NCI-H1092 treated with DMSO at 0.1 percent for 48 hours (cell line): ENCODE data around the gene GEMIN8.

ENCODE experiments used
- DNase-seq: peaks from one replicate; lab custom pipeline; 2025; lab: John Stamatoyannopoulos, UW

GEMIN8 gene

DNA sequence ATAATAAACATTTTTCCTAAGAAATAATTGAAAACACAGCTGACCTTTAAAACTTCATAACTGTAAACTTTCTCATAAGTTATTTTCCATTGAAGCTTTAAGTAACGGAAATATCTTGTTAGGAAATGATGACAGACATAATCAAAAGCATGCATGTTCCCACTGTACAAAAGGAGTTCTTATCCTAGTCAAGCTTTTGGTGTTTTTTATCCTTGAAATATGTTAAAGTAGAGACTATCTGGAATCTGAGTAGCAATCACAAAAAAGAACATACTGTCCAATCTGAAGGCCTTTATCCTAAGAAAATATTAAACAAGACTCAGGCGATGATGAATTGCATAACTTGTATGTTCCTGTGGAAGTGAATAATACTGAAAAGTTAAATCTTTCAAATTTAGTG, 14.4 kb downstream of the GEMIN8 start:
- no peak for DNase-seq

DNA sequence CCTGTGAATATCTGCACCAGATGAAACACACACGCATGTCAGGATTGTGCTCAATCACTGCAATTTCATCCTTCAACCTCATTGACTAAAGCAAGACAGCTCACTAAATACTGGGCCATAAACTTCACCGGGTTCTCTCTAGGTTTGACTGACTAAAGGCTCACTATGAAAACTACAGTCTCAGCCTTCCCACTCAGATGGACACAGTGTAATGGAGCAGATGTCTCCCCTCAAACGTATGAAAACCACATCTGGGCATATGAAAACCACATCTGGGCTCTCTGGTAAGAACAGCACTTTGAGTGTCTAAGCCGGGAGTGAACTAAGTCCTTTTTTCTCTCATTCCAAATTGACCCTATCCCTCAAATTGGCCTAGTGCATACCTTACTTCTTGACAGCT, 15.2 kb downstream of the GEMIN8 start:
- no peak for DNase-seq

DNA sequence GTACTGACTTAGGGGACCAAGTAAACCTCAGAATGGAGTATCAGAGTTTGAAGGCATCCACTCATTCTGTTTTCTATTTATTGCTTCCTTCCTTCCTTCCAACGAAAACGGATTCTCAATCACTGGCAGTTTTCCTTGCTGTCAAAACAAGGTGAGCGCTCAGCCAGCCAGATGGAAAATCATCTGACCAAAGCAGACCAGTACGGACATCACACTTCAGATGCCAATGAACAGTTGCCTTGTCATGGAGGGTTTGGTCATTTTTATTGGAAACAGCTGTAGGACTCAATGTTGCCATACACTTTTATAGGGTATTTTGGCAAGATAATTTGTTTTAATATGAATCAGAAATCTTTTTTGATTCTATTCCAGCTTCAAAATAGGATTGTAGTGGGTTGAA, 16.6 kb downstream of the GEMIN8 start:
- DNase-seq = no peak

DNA sequence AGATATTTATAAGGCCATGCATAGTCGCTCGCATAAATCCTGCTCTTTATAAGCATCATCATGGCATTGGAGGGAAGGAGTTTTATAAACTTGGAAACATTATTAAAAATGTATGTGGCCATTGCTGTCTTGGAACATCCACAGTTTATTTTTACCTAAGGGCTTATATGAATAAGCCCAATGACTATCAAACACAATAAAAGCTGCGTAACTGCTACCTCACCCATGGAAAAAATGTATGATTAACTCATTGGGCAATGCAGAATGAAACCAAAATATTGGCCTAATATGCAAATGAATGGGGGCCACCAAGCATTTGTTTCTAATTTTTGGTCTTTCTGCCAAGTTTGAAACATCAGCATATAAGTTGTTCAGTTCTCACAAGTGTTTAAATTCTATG, 19.1 kb downstream of the GEMIN8 start:
- DNase-seq = no peak

DNA sequence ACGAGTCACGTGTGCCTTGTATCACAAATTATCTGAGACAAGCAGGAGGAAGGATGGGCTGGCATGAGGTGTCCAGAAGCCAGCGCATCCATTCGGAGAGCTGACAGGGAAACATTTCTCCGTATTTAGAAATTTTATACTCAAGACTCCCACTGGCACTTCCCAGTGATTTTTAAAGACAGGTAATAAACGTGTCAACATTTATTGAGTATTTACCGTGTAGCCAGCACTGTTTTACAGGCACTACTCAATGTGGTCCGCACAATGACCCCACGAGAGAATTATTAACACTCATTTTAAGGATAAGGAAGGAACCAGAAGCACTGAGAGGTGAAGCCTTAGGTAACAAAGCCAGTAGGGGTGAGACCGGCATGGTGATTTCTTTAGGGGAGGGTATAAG, 23.2 kb downstream of the GEMIN8 start:
- no peak for DNase-seq

DNA sequence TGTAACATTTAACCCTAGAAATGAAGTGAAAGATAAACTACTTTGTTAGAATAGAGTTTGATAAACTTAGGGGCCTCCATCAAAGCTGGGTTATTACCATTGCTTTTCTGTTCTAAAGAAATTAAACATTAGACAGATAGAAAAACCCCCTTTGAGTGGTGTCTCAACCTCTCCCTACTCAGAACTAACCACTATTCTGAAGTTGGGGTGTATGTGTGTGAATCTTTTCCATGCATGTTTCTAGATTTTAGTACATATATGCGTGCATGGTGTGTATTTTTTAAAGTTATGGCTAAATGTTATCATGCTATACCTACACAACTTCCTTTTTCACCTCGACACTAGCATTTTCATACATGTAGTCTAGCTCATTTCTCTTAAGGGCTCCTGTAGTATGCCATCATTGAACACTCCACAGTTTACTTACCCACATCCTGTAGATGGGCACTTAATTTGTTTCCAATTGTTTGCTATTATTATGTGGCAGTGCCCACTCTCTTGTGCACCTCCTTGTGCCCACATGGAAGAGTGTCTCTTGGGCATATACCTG, 25.7 kb downstream of the GEMIN8 start:
- DNase-seq = no peak

DNA sequence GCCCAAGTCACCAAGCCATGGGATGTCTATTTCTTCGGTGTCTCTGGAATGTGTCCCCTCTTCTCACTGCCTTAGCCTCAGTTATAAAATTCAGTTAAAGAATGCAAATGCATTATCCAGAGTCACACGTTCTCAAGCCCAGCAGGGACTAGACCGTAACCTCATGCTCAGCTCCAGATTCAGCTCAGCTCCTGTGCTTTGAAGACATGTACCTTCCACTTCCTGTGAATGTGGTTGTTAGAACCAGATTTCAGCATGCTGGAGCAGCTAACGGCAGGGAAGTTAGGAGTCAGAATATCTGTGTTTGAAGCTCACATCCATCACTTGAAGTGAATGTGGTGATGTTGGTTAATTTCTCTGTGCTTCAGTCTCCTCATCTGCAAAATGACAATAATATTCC, 26.7 kb downstream of the GEMIN8 start:
- DNase-seq = no peak

DNA sequence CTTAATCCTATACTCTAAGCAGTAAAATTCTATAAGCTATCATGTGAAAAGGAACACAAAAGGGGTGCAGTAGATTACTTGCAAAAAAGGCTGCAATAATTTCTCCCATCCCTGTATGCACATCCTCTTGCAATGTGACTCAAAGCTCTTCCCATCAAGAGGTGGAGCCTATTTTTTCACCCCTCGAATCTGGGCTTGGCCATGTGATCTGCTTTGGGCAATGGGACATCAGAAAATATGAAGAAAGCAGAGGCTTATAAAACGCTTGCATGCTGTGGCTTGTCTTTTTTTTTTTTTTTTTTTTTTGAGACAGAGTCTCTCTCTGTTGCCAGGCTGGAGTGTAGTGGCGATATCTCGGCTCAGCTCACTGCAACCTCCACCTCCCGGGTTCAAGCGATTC, 33.0 kb downstream of the GEMIN8 start:
- DNase-seq = no peak

DNA sequence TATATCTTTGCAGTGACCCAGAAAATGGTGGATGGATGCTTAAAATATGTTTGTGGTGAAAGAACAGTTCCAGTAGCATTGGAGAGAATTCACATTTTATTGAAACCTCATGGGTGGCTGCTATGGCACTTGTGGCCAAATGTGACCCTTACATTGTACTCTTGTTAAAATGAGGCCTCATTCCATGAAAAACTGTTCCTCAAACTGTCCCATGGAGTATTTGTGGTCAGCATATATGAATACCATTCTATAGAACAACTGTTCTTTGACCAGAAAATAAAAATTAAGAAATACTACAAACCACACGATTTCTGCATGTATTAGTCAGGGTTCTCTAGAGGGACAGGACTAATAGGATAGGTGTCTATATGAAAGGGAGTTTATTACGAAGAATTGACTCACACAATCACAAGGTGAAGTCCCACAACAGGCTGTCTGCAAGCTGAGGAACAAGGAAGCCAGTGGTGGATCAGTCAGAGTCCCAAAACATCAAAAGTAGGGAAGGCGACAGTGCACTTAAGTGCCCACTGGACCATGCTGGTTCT, 35.1 kb downstream of the GEMIN8 start:
- DNase-seq = no peak

DNA sequence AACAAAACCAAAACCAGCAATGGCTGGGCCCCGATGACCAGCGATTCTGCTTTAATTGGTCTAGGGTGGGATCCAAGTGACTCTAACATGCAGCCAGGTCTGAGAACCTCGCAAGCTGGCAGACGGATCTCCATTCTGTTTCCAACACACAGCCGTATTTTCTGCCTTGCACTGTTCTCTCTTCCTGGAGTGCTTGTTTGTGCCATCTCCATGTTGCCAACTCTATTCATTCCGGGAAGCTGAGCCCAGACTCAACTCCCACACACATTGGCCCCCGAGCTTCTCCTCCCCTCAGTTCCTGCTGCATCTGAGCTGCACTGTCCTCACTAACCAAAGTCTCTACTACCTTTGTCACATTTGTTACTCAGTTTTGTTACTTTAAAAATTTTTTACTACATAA, 35.6 kb downstream of the GEMIN8 start:
- DNase-seq = no peak

DNA sequence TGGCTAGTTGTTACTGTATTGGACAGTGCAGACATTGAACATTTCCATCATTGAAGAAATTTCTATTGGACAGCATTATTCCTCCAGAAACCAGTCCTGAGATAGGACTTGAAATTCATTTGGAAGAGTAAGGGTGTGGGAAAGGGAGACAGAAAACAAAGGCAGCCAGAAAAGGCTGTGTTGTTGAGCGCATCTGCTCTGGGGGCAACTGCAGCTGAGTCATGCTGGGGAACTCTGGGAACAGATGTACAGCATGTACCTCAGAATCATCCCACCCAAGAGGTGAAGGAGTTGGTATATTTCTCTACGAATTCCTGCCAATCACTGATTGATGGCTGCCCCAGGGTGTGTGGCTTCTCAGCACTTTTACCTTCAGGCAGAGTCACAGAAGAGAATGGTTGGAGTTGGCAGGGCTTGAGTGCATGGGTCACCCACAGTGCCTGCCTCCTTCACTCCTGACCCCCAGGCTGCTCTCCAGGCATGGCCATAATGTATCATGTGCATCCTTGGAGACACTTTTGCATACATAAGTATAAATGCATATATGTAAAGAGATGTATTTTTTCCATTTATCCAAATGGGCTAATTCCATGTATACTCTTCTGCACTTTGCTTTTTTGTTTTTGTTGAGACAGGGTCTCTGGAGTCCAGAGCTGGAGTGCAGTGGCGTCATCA, 39.4 kb downstream of the GEMIN8 start:
- no peak for DNase-seq

DNA sequence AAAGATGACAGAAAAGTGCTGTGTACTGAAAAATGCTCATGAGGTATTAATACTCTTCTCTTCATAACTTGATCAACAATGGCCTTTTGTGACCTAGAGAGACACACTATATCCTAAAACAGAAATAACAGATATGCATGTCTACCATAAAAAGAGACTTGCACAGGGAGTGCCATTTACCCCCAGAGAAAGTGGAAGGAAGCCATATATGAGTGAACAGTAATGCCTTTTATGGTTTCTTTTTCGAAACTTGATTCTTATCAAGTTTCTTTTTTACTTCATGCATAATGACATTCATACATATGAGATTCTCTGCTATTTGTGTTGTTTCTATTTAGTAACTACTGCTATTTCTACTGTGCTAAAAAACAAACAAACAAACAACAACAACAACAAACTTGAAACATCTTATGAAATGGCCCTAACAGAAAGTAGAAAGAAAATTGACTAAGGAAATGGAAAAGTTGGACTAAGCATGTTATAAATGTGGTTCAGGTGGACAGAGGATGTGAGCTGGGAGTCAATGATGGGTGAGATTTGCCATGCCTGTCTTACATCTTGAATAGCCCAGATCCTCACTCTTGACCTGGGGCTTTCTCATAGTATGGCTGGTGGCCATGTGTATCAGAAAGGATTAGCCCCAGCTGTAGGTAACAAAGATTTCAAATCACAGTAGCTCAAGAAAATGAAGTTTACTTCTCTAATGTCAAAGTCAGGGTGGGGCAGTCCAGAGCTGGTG, 43.8 kb downstream of the GEMIN8 start:
- no peak for DNase-seq

DNA sequence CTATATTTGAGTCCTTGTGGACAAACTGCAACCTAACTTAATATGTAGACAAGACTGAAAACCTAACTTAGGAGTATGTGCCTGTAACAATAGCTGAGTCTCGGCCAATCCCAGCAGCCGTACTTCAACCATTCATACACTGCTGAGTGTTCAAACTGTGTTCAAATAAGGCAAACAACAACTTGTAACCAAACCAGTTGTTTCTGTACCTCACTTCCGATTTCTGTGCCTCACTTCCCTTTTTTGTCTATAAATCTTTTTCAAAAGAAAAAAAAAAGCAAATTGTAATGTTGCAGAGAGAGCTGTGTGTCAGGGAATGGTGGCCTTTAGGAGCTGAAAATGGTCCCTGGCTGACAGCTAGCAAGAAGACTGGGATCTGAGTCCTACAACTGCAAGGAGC, 46.0 kb downstream of the GEMIN8 start:
- no peak for DNase-seq

DNA sequence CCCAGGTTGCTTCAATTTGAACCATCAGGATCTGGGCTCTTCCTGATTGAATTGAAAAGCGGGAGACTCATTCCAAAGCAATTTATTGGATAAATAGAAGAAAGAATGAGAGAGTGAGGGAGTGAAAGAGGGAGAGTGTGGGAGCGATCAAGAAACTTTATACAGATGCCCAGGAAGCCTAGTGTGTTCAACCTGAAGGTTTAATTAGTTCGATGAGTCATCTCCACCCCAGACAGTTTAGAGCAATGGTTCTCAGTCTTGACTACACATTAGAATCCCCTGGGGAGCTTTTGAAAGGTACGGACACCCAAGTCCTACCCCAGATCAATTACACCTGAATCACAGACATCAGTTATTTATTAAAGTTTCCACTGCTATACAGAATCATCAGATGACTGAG, 61.5 kb downstream of the GEMIN8 start:
- DNase-seq = no peak

DNA sequence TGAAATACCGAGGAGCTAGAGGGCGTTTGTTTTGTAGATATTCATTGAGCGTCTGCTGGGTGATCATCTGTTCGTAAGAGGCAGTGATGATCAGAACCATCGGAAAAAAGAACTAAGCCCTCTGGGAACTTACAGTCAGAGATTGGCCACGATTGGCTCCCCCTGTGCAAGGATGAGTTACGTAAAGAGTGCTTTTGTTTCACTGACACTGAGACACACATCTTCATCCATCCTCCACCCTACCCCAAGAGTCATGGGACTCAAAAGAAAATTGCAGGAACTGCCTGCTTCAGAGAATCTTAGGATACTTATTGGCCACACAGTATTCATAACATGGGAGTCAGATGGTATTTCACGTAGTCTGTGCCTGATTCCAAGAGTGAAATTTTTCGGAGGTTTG, 62.1 kb downstream of the GEMIN8 start:
- no peak for DNase-seq

DNA sequence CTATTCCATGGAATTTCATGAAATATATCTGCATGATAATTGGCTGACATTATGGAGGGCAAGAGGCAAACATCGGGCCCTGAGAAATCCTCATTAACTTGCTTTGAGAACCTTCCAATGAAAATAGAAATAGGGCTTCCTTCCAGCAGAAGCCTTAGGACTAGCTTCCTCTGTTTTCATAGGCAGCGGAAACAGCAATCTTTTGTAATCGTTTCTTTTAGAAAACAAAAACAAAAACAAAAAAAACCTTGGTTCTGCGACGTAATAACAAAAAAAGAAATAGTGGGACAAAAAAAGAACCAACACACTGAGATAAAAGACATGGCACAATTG, 62.9 kb downstream of the GEMIN8 start:
- no peak for DNase-seq

DNA sequence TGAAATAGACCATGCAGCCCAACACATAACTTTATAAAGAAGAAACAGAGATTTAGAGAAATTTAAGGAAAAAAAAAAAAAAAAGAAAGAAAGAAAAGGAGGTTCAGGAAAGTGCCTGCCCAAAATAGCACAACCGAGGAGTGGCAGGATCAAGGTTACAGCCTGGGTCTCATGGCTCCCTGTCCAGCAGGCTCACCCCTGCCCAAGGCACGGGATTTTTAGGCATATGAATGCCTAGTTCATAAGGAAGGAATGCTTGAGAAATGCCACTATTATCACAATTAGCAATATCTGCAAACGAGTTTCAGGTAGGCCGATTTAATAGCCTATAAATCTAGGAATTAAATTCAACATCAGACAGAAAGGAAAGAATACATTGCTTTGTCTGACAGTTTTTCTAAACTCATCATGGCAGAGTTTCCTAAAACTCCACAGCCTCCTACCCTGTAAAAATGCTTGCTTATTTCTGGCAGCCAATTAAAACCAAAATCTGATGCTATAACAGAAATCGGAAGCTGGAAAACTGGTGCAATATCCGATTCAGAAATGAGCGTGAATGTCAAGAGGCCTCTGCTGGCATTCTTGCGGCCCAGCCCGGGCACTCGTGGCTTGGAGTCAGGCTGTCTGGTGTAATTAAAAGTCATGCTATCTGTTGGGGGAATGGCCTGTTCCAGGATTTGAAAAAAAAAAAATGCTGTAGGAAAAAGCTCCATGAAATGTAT, 63.5 kb downstream of the GEMIN8 start:
- no peak for DNase-seq

DNA sequence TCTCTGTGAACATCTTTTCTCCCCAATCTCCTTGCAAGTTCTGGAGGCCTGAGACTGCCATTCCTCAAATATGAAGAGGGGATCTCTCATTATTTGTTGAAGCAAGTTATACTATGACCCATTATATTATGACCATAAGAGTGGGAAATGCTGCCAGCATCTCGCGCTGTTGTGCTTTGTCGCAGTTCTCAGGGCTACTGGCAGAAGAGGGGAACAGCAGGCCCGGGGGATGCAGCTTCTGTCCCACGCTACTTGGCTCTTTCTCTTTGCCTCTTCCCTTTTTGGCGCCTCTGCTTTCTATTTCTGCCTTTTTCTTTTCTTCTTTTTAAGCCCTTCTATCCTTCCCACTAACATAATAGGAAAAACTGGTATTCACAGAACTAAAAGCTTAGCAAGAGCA, 64.2 kb downstream of the GEMIN8 start:
- DNase-seq = no peak

DNA sequence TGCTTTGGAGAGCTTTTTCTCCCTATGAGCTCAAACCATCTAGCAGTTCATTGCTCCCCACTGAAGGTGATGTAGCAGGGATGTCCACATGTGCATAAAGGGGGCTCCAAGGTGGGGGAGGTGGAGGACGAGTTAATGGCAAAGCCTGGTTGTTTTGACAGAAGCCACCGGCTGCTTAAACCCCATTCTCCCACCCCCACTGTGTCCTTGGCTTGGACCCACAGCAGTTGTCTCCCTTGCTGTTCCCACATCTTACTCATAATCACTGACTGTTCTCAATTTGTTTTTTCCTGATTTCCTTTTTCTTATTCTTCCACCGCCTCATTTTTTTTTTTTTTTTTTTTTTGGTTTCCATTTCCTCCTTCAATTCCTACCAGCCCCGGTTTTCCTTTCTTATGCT, 72.7 kb downstream of the GEMIN8 start:
- DNase-seq = no peak
